ENCODE data around the gene TLCD3B.
"Not testable (repeated sequence)": the region's sequence is repeated elsewhere in the genome, so short reads cannot be mapped to it uniquely, and the experiment has no call there.

Gene TLCD3B

DNA sequence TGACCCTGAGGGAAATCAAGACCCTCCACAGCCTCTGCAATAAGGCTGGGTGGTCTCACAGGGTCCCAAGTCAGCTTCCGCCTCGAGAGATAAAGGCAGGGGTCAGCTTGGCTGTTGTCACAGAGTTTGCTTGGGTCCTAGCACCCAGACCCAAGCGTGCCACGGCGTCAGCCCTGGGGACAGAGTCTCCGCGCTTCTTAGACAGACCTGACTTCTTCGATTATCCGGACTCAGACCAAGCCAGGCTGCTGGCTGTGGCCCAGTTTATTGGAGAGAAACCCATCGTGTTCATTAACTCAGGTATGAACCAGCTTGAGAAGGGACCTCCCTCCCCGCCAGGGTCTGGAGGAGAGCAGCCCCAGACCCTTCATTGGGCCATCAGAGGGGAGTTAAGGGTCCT, 7.5 kb downstream of the TLCD3B start:
- Mint-ChIP-seq H3K4me3 (no peak overlapping the region), H3K27ac (no peak overlapping the region), H3K4me1 (ENCODE audit: low read depth) (peaks cover 3% of the 10 kb centered on the region), H3K36me3 (no peaks in the 10 kb centered on the region), H3K9me3 (ENCODE audit: low read depth) (no peaks in the 10 kb centered on the region), H3K27me3 (peaks cover 4% of the 10 kb centered on the region)

DNA sequence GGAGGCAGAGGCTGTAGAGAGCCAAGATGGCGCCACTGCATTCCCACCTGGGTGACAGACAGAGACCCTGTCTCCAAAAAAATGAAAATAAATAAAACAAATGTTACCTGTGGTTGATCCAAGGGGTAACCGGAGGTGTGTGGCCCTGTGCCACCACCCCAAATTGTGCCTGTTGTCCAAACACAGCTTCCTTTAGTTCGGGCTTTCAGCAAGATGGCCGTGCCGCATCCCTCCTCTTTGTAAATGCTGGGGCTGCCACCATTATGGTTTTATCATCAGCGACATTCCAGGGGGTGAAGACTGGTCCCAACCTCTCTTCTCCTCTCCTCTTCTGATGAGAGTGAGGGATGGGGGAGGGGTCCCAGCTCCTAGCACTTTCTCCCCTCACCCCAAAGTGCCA, 8.2 kb downstream of the TLCD3B start, which contains the start of gene C16orf92:
Gene C16orf92, plus strand, starts transcription at position 312 of the 400 bp plus-strand sequence. CDS start 143 bp downstream, outside the sequence.
- Mint-ChIP-seq H3K36me3 (no peaks in the 10 kb centered on the region), H3K4me1 (ENCODE audit: low read depth) (peaks cover 3% of the 10 kb centered on the region), H3K27ac (no peak within 1 kb of the TSS), H3K4me3 (no peak within 1 kb of the TSS), H3K27me3 (peaks cover 4% of the 10 kb centered on the region), H3K9me3 (ENCODE audit: low read depth) (no peaks in the 10 kb centered on the region)

GRCh38 chr16:30018731-30019158, 12.3 kb downstream of the TLCD3B start:
- no peaks in the 10 kb centered on the region for H3K9me3 Mint-ChIP-seq (ENCODE audit: low read depth)
- H3K4me3 Mint-ChIP-seq = no peak overlapping the region
- no peaks in the 10 kb centered on the region for H3K27me3 Mint-ChIP-seq
- no peak overlapping the region for H3K27ac Mint-ChIP-seq
- H3K36me3 Mint-ChIP-seq = no peaks in the 10 kb centered on the region
- peaks cover 3% of the 10 kb centered on the region for H3K4me1 Mint-ChIP-seq (ENCODE audit: low read depth)

- not testable (repeated sequence) for H3K4me3 Mint-ChIP-seq; H3K27me3 Mint-ChIP-seq; H3K9me3 Mint-ChIP-seq (ENCODE audit: low read depth); H3K36me3 Mint-ChIP-seq; H3K27ac Mint-ChIP-seq; H3K4me1 Mint-ChIP-seq (ENCODE audit: low read depth)
These were observed 13.1 kb downstream of the TLCD3B start for GRCh38 chr16:30017937-30018336.

DNA sequence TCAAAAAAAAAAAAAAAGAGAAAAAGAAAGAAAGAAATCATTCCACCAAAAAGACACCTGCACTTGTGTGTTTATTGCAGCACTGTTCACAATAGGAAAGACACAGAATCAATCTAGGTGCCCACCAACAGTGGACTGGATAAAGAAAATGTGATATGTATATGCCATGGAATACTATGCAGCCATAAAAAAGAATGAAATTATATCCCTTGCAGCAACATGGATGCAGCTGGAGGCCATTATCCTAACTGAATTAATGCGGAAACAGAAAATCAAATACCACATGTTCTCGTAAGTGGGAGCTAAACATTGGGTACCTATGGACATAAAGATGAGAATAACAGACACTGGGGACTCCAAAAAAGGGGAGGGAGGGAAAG, 13.8 kb downstream of the TLCD3B start:
- H3K27me3 Mint-ChIP-seq = no peaks in the 10 kb centered on the region
- peaks cover 3% of the 10 kb centered on the region for H3K4me1 Mint-ChIP-seq (ENCODE audit: low read depth)
- H3K27ac Mint-ChIP-seq = no peak overlapping the region
- no peaks in the 10 kb centered on the region for H3K36me3 Mint-ChIP-seq
- H3K4me3 Mint-ChIP-seq = no peak overlapping the region
- no peaks in the 10 kb centered on the region for H3K9me3 Mint-ChIP-seq (ENCODE audit: low read depth)

DNA sequence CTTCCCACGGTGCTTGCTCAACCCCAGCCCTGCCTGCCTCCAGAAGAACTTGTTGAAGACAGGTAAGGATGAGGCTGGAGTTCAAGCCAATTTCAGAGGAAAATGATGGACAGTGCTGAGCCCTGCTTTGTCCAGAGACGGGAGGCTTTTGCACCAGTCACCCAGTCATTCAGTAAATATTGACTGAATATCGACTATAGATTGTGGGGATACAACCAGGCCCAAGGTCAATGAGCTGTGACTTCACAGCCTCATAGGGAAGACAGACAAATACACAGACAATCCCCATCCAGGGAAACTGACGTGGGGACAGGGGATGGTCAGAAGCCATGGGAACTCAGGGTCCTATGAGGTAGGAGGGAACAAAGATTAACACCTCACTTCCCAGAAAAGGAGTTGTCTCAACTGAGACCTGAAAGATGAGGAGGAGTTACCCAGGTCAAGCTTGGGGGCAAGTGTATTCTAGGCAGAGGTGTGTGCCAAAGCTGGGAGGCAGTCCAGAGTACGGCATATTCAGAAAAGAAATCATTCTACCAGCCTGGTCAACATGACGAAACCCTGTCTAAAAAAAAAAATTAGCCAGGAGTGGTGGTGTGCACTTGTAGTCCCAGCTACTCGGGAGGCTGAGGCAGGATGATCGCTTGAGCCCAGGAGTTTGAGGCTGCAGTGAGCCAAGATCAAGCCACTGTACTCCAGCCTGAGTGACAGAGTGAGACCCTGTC, 14.4 kb downstream of the TLCD3B start:
- H3K4me1 Mint-ChIP-seq (ENCODE audit: low read depth) = peaks cover 8% of the 10 kb centered on the region
- H3K36me3 Mint-ChIP-seq = no peaks in the 10 kb centered on the region
- H3K4me3 Mint-ChIP-seq = no peak overlapping the region
- H3K9me3 Mint-ChIP-seq (ENCODE audit: low read depth) = no peaks in the 10 kb centered on the region
- no peak overlapping the region for H3K27ac Mint-ChIP-seq
- H3K27me3 Mint-ChIP-seq = peaks cover 2% of the 10 kb centered on the region

- H3K4me3 Mint-ChIP-seq; H3K36me3 Mint-ChIP-seq; H3K9me3 Mint-ChIP-seq (ENCODE audit: low read depth): not testable (repeated sequence)
These were observed 15.6 kb downstream of the TLCD3B start for GRCh38 chr16:30015450-30015849.

GRCh38 chr16:30012598-30012997, 18.5 kb downstream of the TLCD3B start:
- H3K9me3 Mint-ChIP-seq (ENCODE audit: low read depth); H3K4me1 Mint-ChIP-seq (ENCODE audit: low read depth); H3K36me3 Mint-ChIP-seq; H3K27ac Mint-ChIP-seq; H3K4me3 Mint-ChIP-seq; H3K27me3 Mint-ChIP-seq: not testable (repeated sequence)

More at GRCh38 chr16:30015450-30015849, 15.6 kb downstream of the TLCD3B start:
- H3K27me3 Mint-ChIP-seq; H3K4me1 Mint-ChIP-seq (ENCODE audit: low read depth); H3K27ac Mint-ChIP-seq: not testable (repeated sequence)

GRCh38 chr16:30011714-30012504, 19.2 kb downstream of the TLCD3B start:
- Mint-ChIP-seq H3K27me3 (peaks cover 2% of the 10 kb centered on the region), H3K4me3 (peak overlapping the region; percentile 88), H3K36me3 (no peaks in the 10 kb centered on the region), H3K27ac (no peak overlapping the region), H3K9me3 (ENCODE audit: low read depth) (no peaks in the 10 kb centered on the region), H3K4me1 (ENCODE audit: low read depth) (peaks cover 7% of the 10 kb centered on the region)

DNA sequence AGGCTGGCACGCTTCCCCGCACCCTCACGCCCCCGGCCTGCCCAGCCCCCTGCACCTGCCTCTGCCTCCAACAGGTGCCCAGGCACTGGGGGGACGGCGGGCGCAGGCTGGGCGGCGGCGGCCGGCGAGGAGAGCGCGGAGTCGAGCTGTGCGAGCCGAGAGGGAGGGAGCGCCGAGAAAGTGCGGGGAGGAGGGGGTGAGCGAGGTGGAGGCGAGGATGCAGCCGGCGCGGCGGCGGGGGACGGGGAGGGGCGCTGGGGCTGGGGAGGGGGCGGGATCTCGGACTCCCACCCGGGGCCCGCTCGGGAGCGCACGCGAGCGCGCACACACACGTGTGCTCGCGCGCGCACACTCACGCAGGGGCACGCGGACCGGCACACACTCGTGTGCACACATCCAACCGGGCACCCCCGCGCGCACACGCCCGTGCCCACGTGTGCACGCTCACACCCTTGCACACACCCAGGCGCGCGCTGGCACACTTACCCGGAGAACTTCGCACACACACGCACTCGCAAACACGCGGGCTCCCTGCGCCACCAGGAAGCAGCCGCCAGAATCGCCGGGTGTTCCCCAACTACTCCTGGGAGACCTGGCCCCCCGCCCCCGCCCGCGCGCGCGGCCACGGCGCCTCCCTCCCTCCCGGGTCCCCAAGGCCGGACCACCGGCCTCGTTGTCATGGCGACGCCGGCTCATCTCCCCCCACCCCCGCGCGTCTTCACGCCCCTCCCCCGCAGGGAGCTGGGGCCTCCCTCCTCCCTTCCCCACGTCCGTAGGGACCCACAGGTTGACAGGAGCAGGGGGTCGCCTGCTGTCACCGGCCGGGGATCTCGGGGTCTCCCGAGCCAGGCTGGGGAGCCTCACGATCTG, 20.0 kb downstream of the TLCD3B start, which contains the start of gene DOC2A:
Gene DOC2A, minus strand, starts transcription at position 184 of the 870 bp plus-strand sequence. CDS start 805 bp downstream, outside the sequence.
- H3K27ac Mint-ChIP-seq = peak within 1 kb of the TSS; percentile 46
- peaks cover 7% of the 10 kb centered on the region for H3K4me1 Mint-ChIP-seq (ENCODE audit: low read depth)
- no peaks in the 10 kb centered on the region for H3K36me3 Mint-ChIP-seq
- H3K27me3 Mint-ChIP-seq = peaks cover 2% of the 10 kb centered on the region
- no peaks in the 10 kb centered on the region for H3K9me3 Mint-ChIP-seq (ENCODE audit: low read depth)
- H3K4me3 Mint-ChIP-seq = peak within 1 kb of the TSS; percentile 88

DNA sequence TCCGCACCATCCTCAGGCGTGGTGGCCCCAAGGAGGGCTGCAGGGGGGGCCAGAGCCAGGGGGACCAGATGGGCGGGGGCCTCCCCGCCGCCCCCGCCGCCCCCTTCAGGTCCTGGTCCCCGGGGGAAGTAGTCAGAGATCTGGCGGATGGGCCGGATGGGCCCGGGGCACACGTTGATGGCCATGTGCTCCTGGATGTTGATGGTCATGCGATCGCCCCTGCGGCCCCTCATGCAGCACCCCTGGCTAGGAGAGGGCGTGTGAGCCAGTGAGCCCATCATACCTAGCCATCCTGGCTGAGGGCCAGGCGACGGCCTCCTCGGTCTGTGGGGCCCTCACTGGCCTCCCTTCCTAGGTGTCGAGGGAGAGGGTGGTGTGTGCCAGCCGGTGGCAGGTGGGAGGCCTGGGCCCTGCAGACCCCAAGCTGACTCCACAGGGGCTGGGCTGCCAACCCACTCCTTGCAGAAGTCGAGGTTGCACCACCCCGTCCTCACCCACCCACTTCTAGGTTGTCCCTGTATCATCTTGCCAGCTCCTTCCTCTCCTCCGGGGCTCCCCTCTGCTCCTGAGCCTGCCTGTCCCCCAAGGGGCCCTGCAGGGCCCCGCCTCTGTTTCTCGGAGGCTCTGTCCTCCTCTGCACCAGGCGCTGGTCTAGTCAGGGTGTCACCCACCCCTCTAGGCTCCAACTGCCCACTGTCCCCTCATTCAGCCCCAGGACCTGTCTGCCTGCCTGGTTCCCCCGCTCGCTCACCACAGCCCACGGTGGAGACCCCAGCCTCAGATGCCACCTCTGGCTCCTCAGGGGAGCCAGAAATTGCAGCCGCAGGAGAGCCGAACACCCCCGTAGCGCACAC, 20.9 kb downstream of the TLCD3B start:
- Mint-ChIP-seq H3K4me3 (peak overlapping the region; percentile 77), H3K9me3 (ENCODE audit: low read depth) (no peaks in the 10 kb centered on the region), H3K27ac (peak overlapping the region; percentile 46), H3K4me1 (ENCODE audit: low read depth) (peaks cover 7% of the 10 kb centered on the region), H3K27me3 (peaks cover 2% of the 10 kb centered on the region), H3K36me3 (no peaks in the 10 kb centered on the region)

DNA sequence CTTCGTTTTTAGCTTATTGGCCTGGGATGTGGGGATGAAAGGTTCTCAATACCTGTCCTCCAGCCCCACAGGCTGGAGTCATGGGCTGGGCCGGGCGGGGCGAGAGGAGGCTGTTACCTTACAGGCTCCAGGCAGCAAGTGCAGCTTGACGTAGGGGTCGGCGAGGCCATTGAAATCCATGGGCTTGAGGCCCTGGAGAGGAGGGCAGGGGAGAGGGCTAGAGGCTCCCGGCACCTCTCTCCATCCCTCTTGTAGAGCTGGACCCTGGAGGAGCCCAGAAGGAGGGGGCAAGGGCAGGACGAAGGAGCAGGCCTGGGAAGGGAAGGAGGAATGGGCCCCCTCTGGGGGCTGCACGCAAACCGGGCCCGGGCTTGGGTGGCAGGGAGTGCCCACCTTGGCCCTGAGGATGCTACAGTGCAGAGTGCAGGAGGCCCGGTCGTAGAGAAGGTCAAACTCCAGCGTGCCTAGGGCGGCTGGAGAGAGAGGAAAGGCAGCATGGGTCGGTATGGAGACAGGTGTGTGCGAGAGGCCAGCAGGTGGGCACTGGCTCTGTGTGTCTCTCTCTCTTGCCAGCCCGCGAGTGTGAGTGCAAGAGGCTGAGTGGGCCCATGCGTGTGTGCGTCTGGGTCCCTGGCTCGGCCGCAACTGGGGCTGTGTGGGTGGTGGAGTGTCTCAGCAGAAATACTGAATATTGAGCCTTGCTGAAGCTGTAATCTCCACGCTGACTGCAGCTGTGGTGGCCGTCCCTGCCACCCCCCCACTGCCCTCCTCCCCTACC, 21.8 kb downstream of the TLCD3B start:
- no peaks in the 10 kb centered on the region for H3K9me3 Mint-ChIP-seq (ENCODE audit: low read depth)
- no peak overlapping the region for H3K27ac Mint-ChIP-seq
- H3K36me3 Mint-ChIP-seq = no peaks in the 10 kb centered on the region
- peak overlapping the region; percentile 23 for H3K4me3 Mint-ChIP-seq
- H3K27me3 Mint-ChIP-seq = peaks cover 2% of the 10 kb centered on the region
- peaks cover 7% of the 10 kb centered on the region for H3K4me1 Mint-ChIP-seq (ENCODE audit: low read depth)

DNA sequence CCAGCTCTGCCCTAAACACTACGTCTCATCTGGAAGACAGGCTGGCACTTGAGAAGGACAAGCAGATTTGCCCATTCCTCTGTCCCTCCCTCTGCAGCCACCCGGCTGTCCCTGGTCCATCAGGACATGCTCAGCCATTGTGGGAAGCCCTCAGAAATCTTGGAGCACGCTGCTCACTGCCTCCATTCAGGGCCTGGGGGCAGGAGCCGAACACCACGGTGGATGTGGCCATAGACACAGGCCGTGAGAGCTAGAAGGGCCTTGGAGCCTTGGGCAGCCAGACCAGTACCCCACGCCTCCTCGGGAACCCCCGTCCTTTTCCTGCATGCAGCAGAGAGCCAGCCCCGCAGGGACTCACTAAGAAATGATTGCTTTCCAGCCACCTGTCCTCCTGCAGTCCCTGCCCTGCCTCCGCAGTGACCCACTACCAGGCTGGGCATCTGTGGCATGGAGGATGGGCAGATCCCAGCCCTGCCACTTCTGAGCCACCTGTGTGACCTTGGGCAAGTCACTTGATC, 23.6 kb downstream of the TLCD3B start:
- no peak overlapping the region for H3K4me3 Mint-ChIP-seq
- H3K36me3 Mint-ChIP-seq = no peaks in the 10 kb centered on the region
- peaks cover 9% of the 10 kb centered on the region for H3K4me1 Mint-ChIP-seq (ENCODE audit: low read depth)
- no peak overlapping the region for H3K27ac Mint-ChIP-seq
- H3K9me3 Mint-ChIP-seq (ENCODE audit: low read depth) = no peaks in the 10 kb centered on the region
- peaks cover 2% of the 10 kb centered on the region for H3K27me3 Mint-ChIP-seq
